Measurements from ENCODE around the gene MAGI1.

The MAGI1 gene

DNA sequence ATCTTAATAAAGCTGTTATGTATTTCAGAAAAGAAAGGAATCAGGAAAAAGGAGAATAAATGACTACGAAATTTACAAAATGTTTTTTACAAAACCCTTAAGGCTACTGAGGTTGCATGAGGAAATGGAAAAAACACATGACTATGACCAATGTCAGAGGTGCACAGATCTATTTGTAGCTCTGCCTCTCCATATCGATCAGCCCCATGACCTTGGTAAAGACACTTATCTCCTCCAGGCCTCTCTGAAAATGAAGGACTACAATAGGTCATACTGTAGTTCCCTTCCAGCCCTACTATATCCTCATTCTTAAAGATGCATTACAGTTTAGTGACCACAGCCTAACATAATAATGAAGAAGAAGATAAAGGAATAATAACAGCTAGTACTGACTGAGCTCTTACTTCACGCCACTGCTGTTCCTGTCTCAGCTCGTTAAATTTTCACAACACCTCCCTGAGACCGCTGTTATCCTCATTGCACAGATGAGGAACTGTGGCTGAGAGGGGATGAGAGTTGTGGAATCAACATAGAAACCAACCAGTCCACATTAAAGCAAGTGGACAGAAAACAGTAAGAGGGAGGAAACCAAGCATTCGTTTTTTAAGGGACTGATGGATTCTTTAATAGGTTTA is 163.2 kb downstream of the MAGI1 start:
- Histone ChIP-seq H3K79me2 (ENCODE audit: insufficient read depth, low read length) (no peaks in the 10 kb centered on the region), H3K9ac (ENCODE audit: low read depth, low read length, poor library complexity, severe bottlenecking) (peak overlapping the region; percentile 25), H3K4me1 (ENCODE audit: insufficient read depth, low read length, poor library complexity, severe bottlenecking) (peaks cover 16% of the 10 kb centered on the region), H3K9me3 (ENCODE audit: insufficient read depth, low read depth, low read length) (no peaks in the 10 kb centered on the region), H3K27me3 (ENCODE audit: insufficient read depth, low read length, poor library complexity, severe bottlenecking) (no peaks in the 10 kb centered on the region), H3K4me3 (ENCODE audit: low read length, poor library complexity, severe bottlenecking) (peak overlapping the region; percentile 15), H2AFZ (ENCODE audit: low read length) (no peak overlapping the region; the same call in 1 of the 2 replicates), H3F3A (ENCODE audit: low read depth) (peaks cover 6% of the 10 kb centered on the region; the same call in 1 of the 2 replicates), H3K9me2 (replicated peaks; ENCODE audit: low read depth, low read length) (no peaks in the 10 kb centered on the region), H4K20me1 (ENCODE audit: insufficient read depth, low read length, poor library complexity, severe bottlenecking) (no peaks in the 10 kb centered on the region), H3K4me2 (ENCODE audit: low read depth, low read length, poor library complexity, severe bottlenecking) (peak overlapping the region; percentile 51), H3K36me3 (ENCODE audit: insufficient read depth, low read length) (no peaks in the 10 kb centered on the region)
- no peak for TF ChIP-seq EZH2phosphoT487 (IDR thresholded peaks at IDR 0.05; ENCODE audit: borderline replicate concordance)
- TF ChIP-seq CTCF (conservative IDR thresholded peaks at IDR 0.05; ENCODE audit: low read length), result no peak

DNA sequence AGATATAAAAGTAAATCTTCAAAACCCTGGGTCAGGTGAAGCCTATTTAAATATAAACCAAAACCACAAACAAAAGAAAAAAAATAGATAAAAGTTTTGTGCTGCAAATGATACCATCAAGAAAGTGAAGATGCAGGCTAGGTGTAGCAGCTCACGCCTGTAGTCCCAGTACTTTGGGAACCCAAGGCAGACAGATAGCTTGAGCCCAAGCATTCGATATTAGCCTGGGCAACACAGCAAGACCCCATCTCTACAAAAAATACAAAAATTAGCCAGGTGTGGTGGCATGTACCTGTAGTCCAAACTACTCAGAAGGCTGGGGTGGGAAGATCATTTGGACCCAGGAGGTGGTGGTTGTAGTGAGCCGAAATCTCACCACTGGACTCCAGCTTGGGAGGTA is 164.8 kb downstream of the MAGI1 start:
- Histone ChIP-seq H3K9ac (ENCODE audit: low read depth, low read length, poor library complexity, severe bottlenecking) (no peak overlapping the region), H4K20me1 (ENCODE audit: insufficient read depth, low read length, poor library complexity, severe bottlenecking) (no peaks in the 10 kb centered on the region), H3K79me2 (ENCODE audit: insufficient read depth, low read length) (no peaks in the 10 kb centered on the region), H3K4me2 (ENCODE audit: low read depth, low read length, poor library complexity, severe bottlenecking) (no peak overlapping the region), H3F3A (ENCODE audit: low read depth) (peaks cover 6% of the 10 kb centered on the region; the same call in 1 of the 2 replicates), H3K4me3 (ENCODE audit: low read length, poor library complexity, severe bottlenecking) (no peak overlapping the region), H3K27me3 (ENCODE audit: insufficient read depth, low read length, poor library complexity, severe bottlenecking) (no peaks in the 10 kb centered on the region), H3K4me1 (ENCODE audit: insufficient read depth, low read length, poor library complexity, severe bottlenecking) (peaks cover 13% of the 10 kb centered on the region), H3K9me2 (replicated peaks; ENCODE audit: low read depth, low read length) (no peaks in the 10 kb centered on the region), H3K36me3 (ENCODE audit: insufficient read depth, low read length) (no peaks in the 10 kb centered on the region), H3K9me3 (ENCODE audit: insufficient read depth, low read depth, low read length) (no peaks in the 10 kb centered on the region), H2AFZ (ENCODE audit: low read length) (no peak overlapping the region)
- no peak for TF ChIP-seq CTCF (conservative IDR thresholded peaks at IDR 0.05; ENCODE audit: low read length)
- TF ChIP-seq EZH2phosphoT487 (IDR thresholded peaks at IDR 0.05; ENCODE audit: borderline replicate concordance), result no peak

- no peak for TF ChIP-seq EZH2phosphoT487 (IDR thresholded peaks at IDR 0.05; ENCODE audit: borderline replicate concordance)
- Histone ChIP-seq H3K9me3 (ENCODE audit: insufficient read depth, low read depth, low read length) (no peaks in the 10 kb centered on the region), H3K79me2 (ENCODE audit: insufficient read depth, low read length) (no peaks in the 10 kb centered on the region), H2AFZ (ENCODE audit: low read length) (no peak overlapping the region), H3K4me2 (ENCODE audit: low read depth, low read length, poor library complexity, severe bottlenecking) (no peak overlapping the region), H3K4me3 (ENCODE audit: low read length, poor library complexity, severe bottlenecking) (no peak overlapping the region), H3K36me3 (ENCODE audit: insufficient read depth, low read length) (no peaks in the 10 kb centered on the region), H3K27me3 (ENCODE audit: insufficient read depth, low read length, poor library complexity, severe bottlenecking) (no peaks in the 10 kb centered on the region), H3K9ac (ENCODE audit: low read depth, low read length, poor library complexity, severe bottlenecking) (no peak overlapping the region), H3K4me1 (ENCODE audit: insufficient read depth, low read length, poor library complexity, severe bottlenecking) (peaks cover 12% of the 10 kb centered on the region), H3K9me2 (replicated peaks; ENCODE audit: low read depth, low read length) (no peaks in the 10 kb centered on the region), H4K20me1 (ENCODE audit: insufficient read depth, low read length, poor library complexity, severe bottlenecking) (no peaks in the 10 kb centered on the region), H3F3A (ENCODE audit: low read depth) (peaks cover 6% of the 10 kb centered on the region; the same call in 1 of the 2 replicates)
Measured at GRCh38 chr3:65873028-65873427, 165.7 kb downstream of the MAGI1 start.

Data from Loucy (cell line).